K562 (cell line): ENCODE data around the gene MYO5C. TPM values are rescaled to one million over a fixed set of nuclear protein-coding genes. Genes with fewer than 3 reads are reported as not detected.

Experiments used
- ATAC-seq: fragments of 200-7000 bp; cut with Tn5 transposase; 3 replicates; pipeline ENCODE4 v1.9.1; 2020; ENCODE audit warnings: moderate library complexity
- BruUV-seq: library from RNA; stranded (reverse); fragments of 400-500 nt; replicated peaks from 2 replicates; lab custom pipeline; 2021; lab: Mats Ljungman, UMichigan
- CTCF ChIA-PET: fragments of 300-600 bp; formaldehyde crosslinking; extraction: SDS; loops from one replicate; lab custom pipeline; 2021; ENCODE audit warnings: low intra/inter-chr PET ratio; lab: Yijun Ruan, JAX
- POLR2A ChIA-PET: fragments of 300-600, 350-650 bp; sonication (Branson Sonifier 250); formaldehyde crosslinking; extraction: SDS; loops from one replicate; lab custom pipeline; 2021; ENCODE audit warnings: antibody characterized with exemption, inconsistent platforms; lab: Yijun Ruan, JAX
- DNase-seq, 4 experiments: peaks; one replicate each; pipeline versions ENCODE4 v3.0.0 to v3.0.0-alpha.2; 2011 to 2018; ENCODE audit warnings: low spot score in 3 of 4, mixed read lengths in 3 of 4; ENCODE audit errors: extremely low read depth in 1 of 4
- FAIRE-seq: peaks from 2 replicates; lab custom pipeline; 2011; peaks lifted over from hg19 to GRCh38; lab: Jason Lieb, UNC
- H2AFZ ChIP-seq: 2 replicates; pipeline ENCODE4 v1.6.0; 2011; ENCODE audit warnings: low read depth, low read length, control low read depth, inconsistent platforms
- H3K27ac ChIP-seq: fragments of 200-600 bp; 3 replicates; pipeline ENCODE4 v1.8.0; 2011; ENCODE audit warnings: low read depth, mild to moderate bottlenecking, control low read depth, inconsistent platforms, low read length, moderate library complexity, mixed read lengths; ENCODE audit errors: extremely low read depth
- H3K27me3 ChIP-seq, 2 experiments: fragments of 300-600 bp in 1 of 2; 2 replicates in 1 of 2; 3 replicates in 1 of 2; pipeline versions ENCODE4 v1.6.0 to v1.8.0; 2011; ENCODE audit warnings: inconsistent platforms in 2 of 2, low read length in 2 of 2, mild to moderate bottlenecking in 1 of 2, mixed read lengths in 1 of 2, moderate library complexity in 1 of 2; ENCODE audit not compliant: control insufficient read depth in 2 of 2, insufficient read depth in 2 of 2
- H3K36me3 ChIP-seq: fragments of 300-600 bp; 3 replicates; pipeline ENCODE4 v1.8.0; 2011; ENCODE audit warnings: mild to moderate bottlenecking, low read length, inconsistent platforms; ENCODE audit not compliant: control insufficient read depth, insufficient read depth
- H3K4me1 ChIP-seq, 2 experiments: fragments of 200-600 bp in 1 of 2; replicated peaks in 1 of 2; 2 replicates in 1 of 2; 3 replicates in 1 of 2; pipeline versions ENCODE4 v1.5.1 to v1.8.0; 2011; ENCODE audit warnings: inconsistent platforms in 2 of 2, low read length in 2 of 2, mild to moderate bottlenecking in 1 of 2, mixed read lengths in 1 of 2, moderate library complexity in 1 of 2; ENCODE audit not compliant: control insufficient read depth in 2 of 2, insufficient read depth in 2 of 2
- H3K4me2 ChIP-seq: 2 replicates; pipeline ENCODE4 v1.6.1; 2011; ENCODE audit warnings: low read length, control low read depth, inconsistent platforms, mixed read lengths; ENCODE audit not compliant: insufficient read depth
- H3K4me3 ChIP-seq: fragments of 200-600 bp; sonication (generic), shearing (Covaris generic); 2 replicates; pipeline ENCODE4 v1.5.1; 2016; ENCODE audit warnings: control low read depth, inconsistent platforms
- H3K79me2 ChIP-seq: fragments of 200-600 bp; 3 replicates; pipeline ENCODE4 v1.8.0; 2011; ENCODE audit warnings: low read length, inconsistent platforms; ENCODE audit not compliant: control insufficient read depth, insufficient read depth
- H3K9ac ChIP-seq, 2 experiments: 2 replicates each; pipeline versions ENCODE4 v1.6.0 to v1.6.1; 2011; ENCODE audit warnings: low read depth in 2 of 2, low read length in 2 of 2, control low read depth in 1 of 2, inconsistent platforms in 1 of 2, mild to moderate bottlenecking in 1 of 2, mixed read lengths in 1 of 2; ENCODE audit not compliant: insufficient read depth in 1 of 2
- H3K9me1 ChIP-seq: one replicate; pipeline ENCODE4 v1.6.0; 2011; ENCODE audit warnings: inconsistent platforms, mild to moderate bottlenecking, low read length, moderate library complexity; ENCODE audit not compliant: control insufficient read depth, insufficient read depth
- H3K9me3 ChIP-seq: replicated peaks from 2 replicates; pipeline ENCODE4 v1.5.1; 2011; ENCODE audit warnings: low read depth, low read length, inconsistent platforms; ENCODE audit not compliant: control insufficient read depth, insufficient read depth
- H4K20me1 ChIP-seq: replicated peaks from 2 replicates; pipeline ENCODE4 v1.6.1; 2011; ENCODE audit warnings: low read length, inconsistent platforms, mixed read lengths; ENCODE audit not compliant: control insufficient read depth, insufficient read depth
- CHD7 ChIP-seq: fragments of 200-600 bp; sonication (generic); IDR thresholded peaks from one replicate; pipeline ENCODE4 v1.6.1; 2012; ENCODE audit warnings: mild to moderate bottlenecking, low read depth, low read length, inconsistent platforms
- WGBS: fragments of 100-300 bp; shearing (Covaris generic); methylation state at CpG from one replicate; pipeline ENCODE4 v1.1.6; 2016; ENCODE audit warnings: low coverage, mixed read lengths; ENCODE audit not compliant: insufficient coverage; ENCODE audit errors: missing lambda C conversion rate; 5-methylcytosine and 5-hydroxymethylcytosine counted together
- in situ Hi-C: fragments of 300-500 bp; cut with MboI; formaldehyde crosslinking; loops from 4 replicates; pipeline ENCODE4 v1.15.0; 2018; ENCODE audit warnings: inconsistent platforms, mixed read lengths
- intact Hi-C: fragments of 100-400 bp; cut with micrococcal nuclease; formaldehyde crosslinking; loops from 2 replicates; pipeline ENCODE4 v1.14.2; 2022
- polyA plus RNA-seq, 8 experiments: library from polyadenylated mRNA; depleted of rRNA in 4 of 8; stranded (reverse) in 5 of 8; unstranded in 3 of 8; fragments of >200 nt; fragmentation: Nextera tagmentation in 2 of 8; fragmentation: Illumina TruSeq in 1 of 8; extraction: Ambion mirVana in 2 of 8; extraction: Trizol in 1 of 8; gene quantifications; 2 replicates each; pipeline versions ENCODE4 v1.2.1 to v1.2.3, GENCODE V29; 2011 to 2014; ENCODE audit warnings: inconsistent platforms in 1 of 8, missing spikeins in 1 of 8
- total RNA-seq, 7 experiments: library from RNA; depleted of rRNA in 6 of 7; stranded (reverse); fragments of >200 nt in 6 of 7; fragmentation: Illumina TruSeq in 2 of 7; extraction: Trizol in 2 of 7; gene quantifications; 2 replicates each; pipeline versions ENCODE4 v1.2.1 to v1.2.3, GENCODE V29; 2011 to 2021; ENCODE audit warnings: low replicate concordance in 1 of 7

MYO5C gene
- total and polyA plus RNA-seq, 9 of the 15 experiments (the other 6 are each of a cell fraction or from before 2014, with no cell fraction given) = 0.01 to 0.24 TPM; not detected in 7

DNA sequence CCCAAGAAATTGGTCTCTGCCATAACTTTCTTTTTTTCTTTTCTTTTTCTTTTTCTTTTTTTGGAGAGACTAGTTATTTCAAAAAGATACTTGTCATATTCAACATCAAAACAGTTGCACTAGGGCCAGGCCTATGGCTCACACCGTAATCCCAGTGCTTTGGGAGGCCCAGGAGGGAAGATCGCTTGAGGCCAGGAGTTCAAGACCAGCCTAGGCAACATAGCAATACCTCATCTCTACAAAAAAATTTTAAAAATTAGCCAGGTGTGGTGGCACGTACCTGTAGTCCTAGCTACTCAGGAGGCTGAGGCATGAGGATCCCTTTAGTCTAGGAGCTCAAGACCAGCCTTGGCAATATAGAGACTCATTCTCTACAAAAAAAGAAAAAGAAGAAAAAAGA lies 55.4 kb downstream of the MYO5C start:
- DNase-seq = no peak
- H3K4me2 ChIP-seq = no peak overlapping the region
- TF ChIP-seq CHD7 = no peak
- no peak overlapping the region for H3K4me3 ChIP-seq
- H4K20me1 ChIP-seq = no peaks in the 10 kb centered on the region
- H3K4me1 ChIP-seq = no peaks in the 10 kb centered on the region
- peaks cover 37 to 65% of the 10 kb centered on the region in 2 experiments; a peak in 4 of 5 replicates for H3K27me3 ChIP-seq
- no peak for ATAC-seq
- in situ Hi-C loops = no loop called here
- H3K9me3 ChIP-seq = no peaks in the 10 kb centered on the region
- intact Hi-C loops = no loop called here
- ChIA-PET CTCF (interaction anchor here (0.6 kb wide), 1 partner anchor 1140 kb away, joined by 4 read pairs; no protein-coding TSS in a partner anchor), POLR2A (no interaction called here)
- BruUV-seq = no TSS peak
- H2AFZ ChIP-seq = no peak overlapping the region
- H3K9me1 ChIP-seq = no peaks in the 10 kb centered on the region
- no peaks in the 10 kb centered on the region for H3K79me2 ChIP-seq
- no peak overlapping the region for H3K27ac ChIP-seq
- no peak for FAIRE-seq
- no peaks in the 10 kb centered on the region for H3K36me3 ChIP-seq
- H3K9ac ChIP-seq = no peak overlapping the region
- WGBS = 0% methylated on average over 3 of the region's 3 CpGs
